GM12873 (cell line): ENCODE results near the gene LY6G6F.

Source experiments
- TF ChIP-seq, protein P1 (sequence below): IDR thresholded peaks from 2 replicates; pipeline ENCODE4 v1.5.1; 2012; ENCODE audit warnings: low read depth, mild to moderate bottlenecking, moderate library complexity, low read length, control low read depth; ENCODE audit not compliant: insufficient read depth; ENCODE audit errors: missing control alignments

LY6G6F gene

GRCh38 chr6:31666337-31666965 lies 40.2 kb upstream of the LY6G6F start:
- TF ChIP-seq, protein P1, sequence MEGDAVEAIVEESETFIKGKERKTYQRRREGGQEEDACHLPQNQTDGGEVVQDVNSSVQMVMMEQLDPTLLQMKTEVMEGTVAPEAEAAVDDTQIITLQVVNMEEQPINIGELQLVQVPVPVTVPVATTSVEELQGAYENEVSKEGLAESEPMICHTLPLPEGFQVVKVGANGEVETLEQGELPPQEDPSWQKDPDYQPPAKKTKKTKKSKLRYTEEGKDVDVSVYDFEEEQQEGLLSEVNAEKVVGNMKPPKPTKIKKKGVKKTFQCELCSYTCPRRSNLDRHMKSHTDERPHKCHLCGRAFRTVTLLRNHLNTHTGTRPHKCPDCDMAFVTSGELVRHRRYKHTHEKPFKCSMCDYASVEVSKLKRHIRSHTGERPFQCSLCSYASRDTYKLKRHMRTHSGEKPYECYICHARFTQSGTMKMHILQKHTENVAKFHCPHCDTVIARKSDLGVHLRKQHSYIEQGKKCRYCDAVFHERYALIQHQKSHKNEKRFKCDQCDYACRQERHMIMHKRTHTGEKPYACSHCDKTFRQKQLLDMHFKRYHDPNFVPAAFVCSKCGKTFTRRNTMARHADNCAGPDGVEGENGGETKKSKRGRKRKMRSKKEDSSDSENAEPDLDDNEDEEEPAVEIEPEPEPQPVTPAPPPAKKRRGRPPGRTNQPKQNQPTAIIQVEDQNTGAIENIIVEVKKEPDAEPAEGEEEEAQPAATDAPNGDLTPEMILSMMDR, result no peak

DNA sequence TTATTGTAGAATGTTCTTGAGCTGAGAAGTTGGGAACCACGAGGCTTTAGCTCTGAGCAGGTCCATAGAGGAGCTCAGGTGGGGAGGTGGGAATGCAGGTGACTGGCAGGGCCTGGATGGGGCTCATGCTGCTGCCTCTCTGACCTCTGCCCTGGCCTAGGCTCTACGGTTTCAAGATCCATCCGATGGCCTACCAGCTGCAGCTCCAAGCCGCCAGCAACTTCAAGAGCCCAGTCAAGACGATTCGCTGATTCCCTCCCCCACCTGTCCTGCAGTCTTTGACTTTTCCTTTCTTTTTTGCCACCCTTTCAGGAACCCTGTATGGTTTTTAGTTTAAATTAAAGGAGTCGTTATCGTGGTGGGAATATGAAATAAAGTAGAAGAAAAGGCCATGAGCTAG lies 37.0 kb upstream of the LY6G6F start, which contains the start of gene LY6G5B:
TSS of gene LY6G5B (plus strand) at position 301 of the 400 bp plus-strand sequence. CDS start 975 bp downstream, outside the sequence.
- TF ChIP-seq, protein P1, result no peak

DNA sequence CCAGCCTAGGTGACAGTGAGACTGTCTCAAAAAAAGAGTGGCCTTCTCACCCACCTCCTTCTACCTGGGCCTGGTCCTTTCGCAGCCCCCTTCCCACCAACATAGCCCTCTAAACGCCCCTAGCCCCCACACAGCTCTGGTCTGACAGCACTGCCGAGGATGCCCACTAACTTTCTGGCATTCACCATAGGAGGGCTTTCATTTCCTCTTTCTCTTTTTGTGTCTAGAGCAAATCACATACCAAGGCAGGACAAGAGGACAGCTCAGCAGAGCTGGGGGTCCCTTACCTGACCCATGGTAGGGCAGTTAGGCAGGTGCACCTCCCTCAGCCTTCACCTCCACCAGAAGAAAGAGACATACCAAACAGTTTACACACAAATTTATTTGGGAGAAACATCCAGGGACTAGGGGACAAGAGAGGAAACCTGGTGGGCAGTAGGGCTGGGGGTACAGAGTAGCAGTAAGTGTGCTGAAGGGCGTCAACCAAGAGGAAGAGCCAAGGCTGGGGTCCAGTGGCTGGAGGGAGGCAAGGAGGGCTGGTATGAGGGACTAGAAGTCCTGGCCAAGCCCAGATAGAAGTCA lies 30.3 kb upstream of the LY6G6F start:
- TF ChIP-seq, protein P1, result no peak

- TF ChIP-seq, protein P1, result no peak
These were observed 29.8 kb upstream of the LY6G6F start for GRCh38 chr6:31676904-31677303.

GRCh38 chr6:31677955-31678354 lies 28.7 kb upstream of the LY6G6F start:
- TF ChIP-seq, protein P1, result no peak

GRCh38 chr6:31680226-31681134 lies 26.2 kb upstream of the LY6G6F start, which contains the start of gene LY6G5C:
Gene LY6G5C (minus strand): TSS chr6:31681067. CDS start chr6:31680373, 694 bp downstream.
- TF ChIP-seq, protein P1, result peak; percentile 78
